Epithelial cell of proximal tubule (primary cell): ENCODE data around the gene UGT3A2. TPM values are rescaled to one million over a fixed set of nuclear protein-coding genes. Genes with fewer than 3 reads are reported as not detected.
"Not testable (repeated sequence)": the region's sequence is repeated elsewhere in the genome, so short reads cannot be mapped to it uniquely, and the experiment has no call there.

Experiments
- DNase-seq: peaks from one replicate; pipeline ENCODE4 v3.0.0-alpha.2; 2011; ENCODE audit warnings: low read depth
- H3K4me3 ChIP-seq: 2 replicates; pipeline ENCODE4 v1.5.1; 2011; ENCODE audit warnings: low read depth, mild to moderate bottlenecking, low read length
- total RNA-seq: library from RNA; depleted of rRNA; stranded (reverse); fragments of >200 nt; gene quantifications from 2 replicates; pipeline ENCODE4 v1.2.3, GENCODE V29; 2015
- TF ChIP-seq, protein P1 (sequence below): conservative IDR thresholded peaks from 2 replicates; pipeline ENCODE4 v1.5.1; 2012; ENCODE audit warnings: low read depth, mild to moderate bottlenecking, low read length

The UGT3A2 gene
- total RNA-seq, 1 donor from 2014 or later = not detected

DNA sequence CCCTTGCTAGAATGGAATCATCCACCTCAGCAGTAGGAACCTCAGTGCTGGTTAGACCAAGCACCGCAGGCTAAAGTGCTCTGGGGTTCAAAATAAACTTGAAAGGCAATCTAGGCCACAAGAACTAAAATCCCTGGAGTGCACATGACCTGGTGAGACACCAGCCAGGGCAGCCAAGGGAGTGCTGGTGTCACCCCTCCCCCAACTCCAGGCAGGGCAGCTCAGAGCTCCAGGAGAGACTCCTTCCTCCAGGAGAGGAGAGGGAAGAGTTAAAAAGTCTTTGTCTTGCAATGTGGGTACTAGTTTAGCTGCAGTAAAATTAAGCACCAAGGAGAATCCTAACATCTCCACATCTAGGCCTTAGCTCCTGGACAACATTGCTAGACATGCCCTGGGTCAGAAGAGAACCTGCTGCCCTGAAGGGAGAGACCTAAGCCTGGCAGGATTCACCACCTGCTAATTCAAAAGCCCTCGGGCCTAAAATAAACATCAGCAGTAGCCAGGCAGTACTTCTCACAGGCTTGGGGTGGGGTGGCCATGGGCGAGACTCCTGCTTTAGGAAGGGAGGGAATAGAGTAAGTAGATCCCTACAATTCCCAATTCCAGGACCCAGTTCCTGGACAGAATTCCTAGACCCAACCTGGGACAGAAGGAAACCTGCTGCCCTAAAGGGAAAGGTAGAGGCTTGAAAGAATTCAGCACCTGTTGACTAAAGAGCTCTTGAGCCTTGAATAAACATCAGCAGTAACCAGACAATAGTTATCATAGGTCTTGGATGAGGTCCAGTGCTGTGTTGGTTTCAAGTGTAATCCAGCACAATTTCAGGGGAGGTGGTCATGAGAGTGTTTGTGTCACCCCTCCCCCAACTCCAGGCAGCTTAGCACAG is 25.8 kb downstream of the UGT3A2 start:
- H3K4me3 ChIP-seq = no peak overlapping the region
- TF ChIP-seq, protein P1, sequence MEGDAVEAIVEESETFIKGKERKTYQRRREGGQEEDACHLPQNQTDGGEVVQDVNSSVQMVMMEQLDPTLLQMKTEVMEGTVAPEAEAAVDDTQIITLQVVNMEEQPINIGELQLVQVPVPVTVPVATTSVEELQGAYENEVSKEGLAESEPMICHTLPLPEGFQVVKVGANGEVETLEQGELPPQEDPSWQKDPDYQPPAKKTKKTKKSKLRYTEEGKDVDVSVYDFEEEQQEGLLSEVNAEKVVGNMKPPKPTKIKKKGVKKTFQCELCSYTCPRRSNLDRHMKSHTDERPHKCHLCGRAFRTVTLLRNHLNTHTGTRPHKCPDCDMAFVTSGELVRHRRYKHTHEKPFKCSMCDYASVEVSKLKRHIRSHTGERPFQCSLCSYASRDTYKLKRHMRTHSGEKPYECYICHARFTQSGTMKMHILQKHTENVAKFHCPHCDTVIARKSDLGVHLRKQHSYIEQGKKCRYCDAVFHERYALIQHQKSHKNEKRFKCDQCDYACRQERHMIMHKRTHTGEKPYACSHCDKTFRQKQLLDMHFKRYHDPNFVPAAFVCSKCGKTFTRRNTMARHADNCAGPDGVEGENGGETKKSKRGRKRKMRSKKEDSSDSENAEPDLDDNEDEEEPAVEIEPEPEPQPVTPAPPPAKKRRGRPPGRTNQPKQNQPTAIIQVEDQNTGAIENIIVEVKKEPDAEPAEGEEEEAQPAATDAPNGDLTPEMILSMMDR = no peak
- no peak for DNase-seq

DNA sequence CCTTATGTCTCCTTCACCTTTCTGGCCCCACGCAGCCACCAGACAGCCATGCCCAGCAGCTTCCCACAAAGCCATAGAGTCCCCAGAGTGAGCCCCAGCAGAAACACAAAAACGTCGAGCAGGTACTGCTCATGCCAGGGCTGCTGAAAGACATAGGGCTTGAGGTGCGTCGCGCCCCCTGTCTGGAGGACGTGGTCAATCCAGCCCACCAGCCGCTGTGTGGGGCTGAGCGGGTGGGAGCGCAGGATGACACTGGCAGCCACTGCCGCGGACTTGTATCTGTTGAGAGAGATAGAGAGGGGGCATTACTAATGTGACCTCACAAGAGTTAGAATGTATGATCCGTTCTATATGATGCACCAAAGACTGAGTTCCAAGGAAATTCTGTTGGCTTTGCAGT is 31.0 kb downstream of the UGT3A2 start:
- TF ChIP-seq, protein P1 = no peak
- no peak for DNase-seq
- no peak overlapping the region for H3K4me3 ChIP-seq

DNA sequence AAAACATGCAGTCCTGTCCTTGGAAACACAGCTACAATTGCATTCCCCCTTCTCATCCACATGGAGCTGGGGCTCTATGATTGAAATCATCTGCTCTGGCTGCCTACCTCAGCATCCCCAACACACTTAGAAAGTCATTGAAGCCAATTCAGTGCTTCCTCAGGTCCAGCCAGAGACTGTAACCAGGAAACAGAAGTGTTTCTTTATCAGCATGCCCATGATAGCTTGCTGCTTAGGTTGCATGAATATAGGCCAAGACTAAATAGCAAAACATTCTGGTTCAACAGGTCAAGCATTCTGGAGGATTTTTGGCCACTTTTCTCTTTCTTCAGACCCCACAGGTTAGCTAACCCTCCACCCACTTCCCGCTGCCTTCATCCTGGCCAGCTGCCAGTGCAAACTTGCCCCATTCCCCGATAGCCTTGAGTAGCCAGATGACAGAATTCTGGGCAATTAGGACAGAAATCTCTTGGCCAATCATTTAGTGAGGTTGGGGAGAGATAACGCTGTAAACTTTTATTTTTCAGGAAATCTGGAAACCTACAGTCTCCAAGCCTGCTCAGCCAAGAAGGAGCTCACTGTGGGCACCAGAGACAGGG is 32.0 kb downstream of the UGT3A2 start:
- DNase-seq, H3K4me3 ChIP-seq: not testable (repeated sequence)

DNA sequence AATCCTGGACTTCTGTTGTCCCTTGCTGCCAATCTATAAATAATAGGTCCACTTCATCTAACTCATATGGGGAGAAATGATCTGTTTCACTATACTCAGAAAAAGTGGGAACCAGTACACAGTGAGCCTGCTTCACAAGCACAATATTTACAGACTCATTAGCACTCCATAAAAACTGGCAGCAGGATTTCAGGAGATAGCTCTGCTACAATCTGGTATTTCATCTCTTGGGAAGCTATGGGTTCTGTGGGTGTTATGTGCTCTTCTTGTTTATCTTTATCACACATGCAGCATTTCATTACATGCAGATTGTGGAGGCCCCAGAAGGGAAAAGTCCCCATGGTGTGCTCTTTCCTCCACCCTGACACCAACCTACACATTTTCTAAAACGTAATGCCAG is 33.2 kb downstream of the UGT3A2 start:
- TF ChIP-seq, protein P1 = no peak
- DNase-seq = no peak
- H3K4me3 ChIP-seq = no peak overlapping the region

DNA sequence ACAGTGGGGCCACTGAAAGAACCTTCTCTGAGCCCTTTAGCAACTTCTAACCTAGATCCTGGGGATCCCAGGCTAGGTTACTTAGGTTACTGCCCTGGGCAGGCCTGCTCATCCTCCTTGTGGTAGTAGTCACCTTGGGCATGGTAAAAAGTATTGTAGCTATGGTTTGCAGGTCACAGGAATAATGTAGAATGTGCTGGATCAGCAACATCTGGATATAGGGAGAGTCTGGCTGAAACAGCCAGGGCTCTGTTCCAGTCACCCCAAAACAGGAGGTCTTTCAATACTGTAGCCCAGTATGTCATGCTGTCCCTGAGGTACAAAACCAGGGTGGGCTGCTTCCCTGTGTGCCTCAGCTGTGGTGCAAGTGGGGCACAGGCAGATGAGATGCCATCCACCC is 33.6 kb downstream of the UGT3A2 start:
- TF ChIP-seq, protein P1 = no peak
- no peak overlapping the region for H3K4me3 ChIP-seq
- DNase-seq = no peak

DNA sequence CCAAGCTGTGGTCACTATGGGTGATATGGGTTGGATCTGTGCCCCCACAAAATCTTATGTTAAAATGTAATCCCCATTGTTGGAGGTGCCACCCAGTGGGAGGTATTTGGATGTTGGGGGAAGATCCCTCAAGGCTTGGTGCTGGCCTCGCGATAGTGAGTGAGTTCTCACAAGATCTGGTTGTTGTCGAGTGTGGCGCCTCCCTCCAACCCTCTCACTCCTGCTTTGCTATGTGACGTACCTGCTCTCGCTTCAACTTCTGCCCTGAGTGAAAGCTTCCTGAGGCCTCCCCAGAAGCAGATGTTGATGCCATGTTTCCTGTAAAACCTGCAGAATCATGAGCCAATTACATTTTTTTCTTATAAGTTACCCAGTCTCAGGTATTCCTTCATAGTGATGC is 35.5 kb downstream of the UGT3A2 start:
- H3K4me3 ChIP-seq = no peak overlapping the region
- TF ChIP-seq, protein P1 = no peak
- DNase-seq = no peak

DNA sequence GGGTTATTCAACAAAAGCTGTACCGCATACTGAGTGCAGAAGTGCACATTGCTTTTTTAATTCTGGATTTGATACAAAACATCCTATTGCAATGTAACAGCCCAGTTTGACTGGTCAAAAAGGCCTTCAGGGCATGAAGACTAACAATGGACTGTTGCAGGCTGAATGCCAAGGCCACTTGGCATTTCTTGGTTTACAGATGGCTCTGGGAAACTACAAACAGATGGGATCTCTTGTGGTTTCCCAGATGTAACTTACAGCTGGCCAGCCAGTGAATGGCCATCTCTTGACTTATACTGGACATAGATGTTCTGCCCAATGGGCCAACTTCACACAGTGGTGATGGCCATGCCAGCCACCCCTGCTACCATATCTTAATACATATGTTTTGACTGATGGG is 36.8 kb downstream of the UGT3A2 start:
- H3K4me3 ChIP-seq = no peak overlapping the region
- no peak for DNase-seq

More for the DNA sequence above, 36.8 kb downstream of the UGT3A2 start:
- TF ChIP-seq, protein P1 = no peak
